HL-60 (cell line): ENCODE data around the gene GRIP2.
A peak's percentile ranks its signal among the peaks of the same experiment; 100 is the strongest.

Experiments used
- DNase-seq, 2 experiments: peaks; one replicate each; pipeline ENCODE4 v3.0.0-alpha.2; 2010 to 2020; ENCODE audit warnings: low read depth in 1 of 2, low spot score in 1 of 2
- H3K27ac ChIP-seq: fragments of 250-450 bp; sonication (Bioruptor Pico); replicated peaks from 2 replicates; pipeline ENCODE4 v1.5.1; 2020; ENCODE audit warnings: mild to moderate bottlenecking, moderate library complexity
- H3K27me3 ChIP-seq: fragments of 250-450 bp; sonication (Bioruptor Pico); 2 replicates; pipeline ENCODE4 v1.5.1; 2021; ENCODE audit warnings: mild to moderate bottlenecking, moderate library complexity; ENCODE audit not compliant: insufficient read depth, poor library complexity, severe bottlenecking
- H3K4me3 ChIP-seq: replicated peaks from 2 replicates; pipeline ENCODE4 v1.5.1; 2011; ENCODE audit warnings: mild to moderate bottlenecking, control low read depth, low read length; ENCODE audit not compliant: insufficient read depth
- CTCF ChIP-seq: IDR thresholded peaks from one replicate; pipeline ENCODE4 v1.5.1; 2011; ENCODE audit warnings: low read length, control low read depth, inconsistent platforms; ENCODE audit not compliant: insufficient read depth
- GABPA ChIP-seq: IDR thresholded peaks from 2 replicates; pipeline ENCODE4 v1.6.1; 2012; ENCODE audit warnings: low read depth
- POLR2AphosphoS5 ChIP-seq: IDR thresholded peaks from 2 replicates; pipeline ENCODE4 v1.6.1; 2012; ENCODE audit warnings: low read depth
- REST ChIP-seq: IDR thresholded peaks from 2 replicates; pipeline ENCODE4 v1.6.1; 2012; ENCODE audit warnings: low read depth; ENCODE audit not compliant: insufficient replicate concordance
- SPI1 ChIP-seq: IDR thresholded peaks from 2 replicates; pipeline ENCODE4 v1.6.1; 2012; ENCODE audit warnings: low read depth, mild to moderate bottlenecking, borderline replicate concordance

GRIP2 gene

GRCh38 chr3:14462738-14463137 is 77.4 kb downstream of the GRIP2 start:
- Histone ChIP-seq H3K27ac (no peak overlapping the region), H3K27me3 (no peaks in the 10 kb centered on the region), H3K4me3 (no peak overlapping the region)
- TF ChIP-seq SPI1 (no peak), GABPA (no peak), REST (no peak), POLR2AphosphoS5 (no peak), CTCF (no peak)
- no peak for DNase-seq

GRCh38 chr3:14461748-14462324 is 78.3 kb downstream of the GRIP2 start:
- H3K27me3 ChIP-seq = no peaks in the 10 kb centered on the region
- H3K27ac ChIP-seq = no peak overlapping the region
- peak in 1 of 2 experiments; percentile 40 for DNase-seq
- H3K4me3 ChIP-seq = no peak overlapping the region
- TF ChIP-seq REST (no peak), CTCF (peak; percentile 45), SPI1 (no peak), GABPA (no peak), POLR2AphosphoS5 (no peak)

GRCh38 chr3:14461006-14461747 is 79.0 kb downstream of the GRIP2 start:
- no peaks in the 10 kb centered on the region for H3K27me3 ChIP-seq
- TF ChIP-seq CTCF (no peak), SPI1 (no peak), GABPA (no peak)
- DNase-seq = no peak
- no peak overlapping the region for H3K27ac ChIP-seq
- no peak overlapping the region for H3K4me3 ChIP-seq
